Brain microvascular endothelial cell (primary cell): ENCODE data around the gene ITGA3.
A peak's percentile ranks its signal among the peaks of the same experiment; 100 is the strongest.

Source experiments
- DNase-seq: peaks from one replicate; pipeline ENCODE4 v3.0.0-alpha.2; 2020
- H3K27ac ChIP-seq: fragments of 250-450 bp; sonication (Bioruptor Pico); 2 replicates; pipeline ENCODE4 v1.5.1; 2020; ENCODE audit warnings: mild to moderate bottlenecking, moderate library complexity
- H3K27me3 ChIP-seq: fragments of 250-450 bp; sonication (Bioruptor Pico); replicated peaks from 2 replicates; pipeline ENCODE4 v1.5.1; 2020; ENCODE audit warnings: mild to moderate bottlenecking
- H3K36me3 ChIP-seq: fragments of 250-450 bp; sonication (Bioruptor Pico); replicated peaks from 2 replicates; pipeline ENCODE4 v1.5.1; 2020; ENCODE audit warnings: mild to moderate bottlenecking
- H3K4me3 ChIP-seq: 2 replicates; pipeline ENCODE4 v1.5.1; 2011; ENCODE audit warnings: low read depth, mild to moderate bottlenecking, control low read depth, low read length, moderate library complexity
- in situ Hi-C: cut with HindIII; loops from 2 replicates; pipeline ENCODE4 v1.10.0; 2017; ENCODE audit warnings: low sequenced_read_pairs, low pct_ligation_motif_present
- TF ChIP-seq, protein P1 (sequence below): IDR thresholded peaks from 2 replicates; pipeline ENCODE4 v1.5.1; 2011; ENCODE audit warnings: low read depth, mild to moderate bottlenecking, moderate library complexity, low read length, control low read depth, inconsistent platforms; ENCODE audit errors: missing control alignments

The ITGA3 gene

GRCh38 chr17:50029185-50029584 is 26.7 kb upstream of the ITGA3 start:
- Histone ChIP-seq H3K4me3 (no peak overlapping the region), H3K36me3 (no peaks in the 10 kb centered on the region), H3K27me3 (no peaks in the 10 kb centered on the region), H3K27ac (no peak overlapping the region)
- TF ChIP-seq, protein P1, sequence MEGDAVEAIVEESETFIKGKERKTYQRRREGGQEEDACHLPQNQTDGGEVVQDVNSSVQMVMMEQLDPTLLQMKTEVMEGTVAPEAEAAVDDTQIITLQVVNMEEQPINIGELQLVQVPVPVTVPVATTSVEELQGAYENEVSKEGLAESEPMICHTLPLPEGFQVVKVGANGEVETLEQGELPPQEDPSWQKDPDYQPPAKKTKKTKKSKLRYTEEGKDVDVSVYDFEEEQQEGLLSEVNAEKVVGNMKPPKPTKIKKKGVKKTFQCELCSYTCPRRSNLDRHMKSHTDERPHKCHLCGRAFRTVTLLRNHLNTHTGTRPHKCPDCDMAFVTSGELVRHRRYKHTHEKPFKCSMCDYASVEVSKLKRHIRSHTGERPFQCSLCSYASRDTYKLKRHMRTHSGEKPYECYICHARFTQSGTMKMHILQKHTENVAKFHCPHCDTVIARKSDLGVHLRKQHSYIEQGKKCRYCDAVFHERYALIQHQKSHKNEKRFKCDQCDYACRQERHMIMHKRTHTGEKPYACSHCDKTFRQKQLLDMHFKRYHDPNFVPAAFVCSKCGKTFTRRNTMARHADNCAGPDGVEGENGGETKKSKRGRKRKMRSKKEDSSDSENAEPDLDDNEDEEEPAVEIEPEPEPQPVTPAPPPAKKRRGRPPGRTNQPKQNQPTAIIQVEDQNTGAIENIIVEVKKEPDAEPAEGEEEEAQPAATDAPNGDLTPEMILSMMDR, result no peak
- in situ Hi-C loops, result no loop called here
- DNase-seq, result no peak

- DNase-seq, result no peak
- no peak overlapping the region for H3K27ac ChIP-seq
- in situ Hi-C loops, result no loop called here
- H3K4me3 ChIP-seq, result no peak overlapping the region
- TF ChIP-seq, protein P1, result no peak
- H3K36me3 ChIP-seq, result no peaks in the 10 kb centered on the region
- no peaks in the 10 kb centered on the region for H3K27me3 ChIP-seq
Observed at GRCh38 chr17:50033316-50033715, 22.6 kb upstream of the ITGA3 start.

GRCh38 chr17:50034498-50035364 is 21.2 kb upstream of the ITGA3 start:
- in situ Hi-C loops, result no loop called here
- TF ChIP-seq, protein P1, result no peak
- Histone ChIP-seq H3K27me3 (no peaks in the 10 kb centered on the region), H3K4me3 (no peak overlapping the region), H3K36me3 (no peaks in the 10 kb centered on the region), H3K27ac (no peak overlapping the region)
- DNase-seq, result no peak

DNA sequence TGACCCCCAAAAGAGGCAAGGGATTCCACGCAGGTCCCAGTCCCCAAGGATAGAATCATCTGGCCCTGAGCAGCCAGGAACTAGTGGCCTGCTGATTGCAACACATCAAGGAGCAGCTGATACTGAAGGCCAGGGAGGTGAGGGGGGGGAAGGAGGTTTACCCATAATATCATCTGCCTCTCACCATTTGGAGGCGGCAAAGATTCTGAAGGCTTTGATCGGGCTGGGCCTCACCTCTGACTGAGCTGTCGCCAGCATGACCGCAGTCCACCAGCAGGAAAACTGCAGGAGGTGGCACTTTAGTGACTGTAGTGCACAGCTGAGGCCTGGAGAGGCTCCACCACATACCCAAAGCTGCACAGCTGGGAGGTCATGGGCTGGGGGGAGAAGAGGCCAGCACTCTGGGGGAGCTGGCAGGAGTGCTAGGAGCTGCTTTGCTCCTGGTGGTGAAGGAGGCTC is 20.5 kb upstream of the ITGA3 start:
- H3K27ac ChIP-seq, result no peak overlapping the region
- H3K27me3 ChIP-seq, result no peaks in the 10 kb centered on the region
- DNase-seq, result no peak
- TF ChIP-seq, protein P1, result peak; percentile 20
- in situ Hi-C loops, result no loop called here
- no peaks in the 10 kb centered on the region for H3K36me3 ChIP-seq
- no peak overlapping the region for H3K4me3 ChIP-seq

GRCh38 chr17:50035945-50036344 is 20.0 kb upstream of the ITGA3 start:
- H3K27me3 ChIP-seq, result no peaks in the 10 kb centered on the region
- no peak for DNase-seq
- H3K36me3 ChIP-seq, result no peaks in the 10 kb centered on the region
- TF ChIP-seq, protein P1, result no peak
- H3K4me3 ChIP-seq, result no peak overlapping the region
- in situ Hi-C loops, result no loop called here
- no peak overlapping the region for H3K27ac ChIP-seq
